Central memory CD8-positive, alpha-beta T cell (primary cell): ENCODE data around the gene CFAP61.
A peak's percentile ranks its signal among the peaks of the same experiment; 100 is the strongest.

ENCODE experiments used
- ATAC-seq: fragments of 150-1000 bp; cut with Tn5 transposase; replicated peaks from 2 replicates; pipeline ENCODE4 v1.10.0; 2022; ENCODE audit warnings: mild to moderate bottlenecking, moderate FRiP score, moderate number of reproducible peaks; ENCODE audit not compliant: poor library complexity, severe bottlenecking; ENCODE audit errors: extremely low read depth
- DNase-seq, 2 donors: peaks; one replicate each; pipeline ENCODE4 v3.0.0; 2021; ENCODE audit warnings: low spot score in 2 of 2
- H3K27ac Mint-ChIP-seq: one replicate; pipeline ENCODE4 v1.8.0; 2022; ENCODE audit warnings: low read depth, mild to moderate bottlenecking, moderate library complexity, mixed read lengths
- H3K27me3 Mint-ChIP-seq: one replicate; pipeline ENCODE4 v1.8.0; 2022; ENCODE audit warnings: mixed read lengths
- H3K36me3 Mint-ChIP-seq: one replicate; pipeline ENCODE4 v1.8.0; 2022; ENCODE audit warnings: mild to moderate bottlenecking, moderate library complexity, mixed read lengths; ENCODE audit not compliant: insufficient read depth
- H3K4me1 Mint-ChIP-seq: one replicate; pipeline ENCODE4 v1.8.0; 2022; ENCODE audit warnings: mixed read lengths
- H3K4me3 Mint-ChIP-seq: one replicate; pipeline ENCODE4 v1.8.0; 2022; ENCODE audit warnings: mild to moderate bottlenecking, moderate library complexity, mixed read lengths
- H3K9me3 Mint-ChIP-seq: one replicate; pipeline ENCODE4 v1.8.0; 2022; ENCODE audit warnings: mixed read lengths

Gene CFAP61

DNA sequence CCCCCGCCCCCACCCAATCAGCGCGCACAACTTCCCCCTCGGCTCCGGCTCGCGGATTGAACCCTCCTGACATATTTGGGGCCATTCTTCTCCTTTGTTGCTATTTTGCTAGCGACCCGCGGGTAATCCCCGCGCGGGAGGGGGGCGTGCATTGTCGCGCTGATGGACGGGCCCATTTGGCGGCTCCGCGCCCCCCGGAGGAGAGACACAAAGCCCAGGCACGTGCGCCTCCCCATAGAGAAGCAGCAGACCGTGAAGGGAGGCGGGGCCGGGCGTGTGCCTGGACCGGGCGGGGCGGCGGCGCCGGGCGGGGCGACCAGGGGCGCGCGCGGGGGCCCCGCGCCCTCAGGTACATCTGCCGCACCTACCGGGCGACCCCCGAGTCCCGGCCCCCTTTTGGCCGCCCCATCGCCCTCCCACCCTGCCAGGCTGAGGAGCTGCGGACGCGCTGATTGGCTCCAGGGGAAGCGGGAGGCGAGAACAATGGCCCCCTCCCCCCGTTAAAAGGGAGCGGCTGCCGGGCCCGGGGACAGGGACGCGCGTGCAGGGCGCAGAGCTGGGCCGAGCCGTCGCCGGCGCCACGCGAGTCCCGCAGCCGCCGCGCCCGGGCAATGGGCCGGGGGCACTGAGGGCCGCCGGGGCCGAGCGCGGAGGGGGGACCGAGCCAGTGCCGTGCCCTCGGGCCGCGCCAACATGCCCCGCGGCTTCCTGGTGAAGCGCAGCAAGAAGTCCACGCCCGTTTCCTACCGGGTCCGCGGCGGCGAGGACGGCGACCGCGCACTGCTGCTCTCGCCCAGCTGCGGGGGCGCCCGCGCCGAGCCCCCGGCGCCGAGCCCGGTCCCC lies 315.5 kb downstream of the CFAP61 start, which contains the start of gene INSM1:
INSM1 (plus strand) TSS at position 530 of the 843 bp plus-strand sequence; CDS start at position 694, 164 bp downstream.
- DNase-seq = no peak
- Mint-ChIP-seq H3K4me3 (peak within 1 kb of the TSS; percentile 43), H3K27ac (no peak within 1 kb of the TSS), H3K9me3 (no peaks in the 10 kb centered on the region), H3K36me3 (peaks cover 1% of the 10 kb centered on the region), H3K4me1 (no peaks in the 10 kb centered on the region), H3K27me3 (peaks cover 71% of the 10 kb centered on the region)
- no peak for ATAC-seq

DNA sequence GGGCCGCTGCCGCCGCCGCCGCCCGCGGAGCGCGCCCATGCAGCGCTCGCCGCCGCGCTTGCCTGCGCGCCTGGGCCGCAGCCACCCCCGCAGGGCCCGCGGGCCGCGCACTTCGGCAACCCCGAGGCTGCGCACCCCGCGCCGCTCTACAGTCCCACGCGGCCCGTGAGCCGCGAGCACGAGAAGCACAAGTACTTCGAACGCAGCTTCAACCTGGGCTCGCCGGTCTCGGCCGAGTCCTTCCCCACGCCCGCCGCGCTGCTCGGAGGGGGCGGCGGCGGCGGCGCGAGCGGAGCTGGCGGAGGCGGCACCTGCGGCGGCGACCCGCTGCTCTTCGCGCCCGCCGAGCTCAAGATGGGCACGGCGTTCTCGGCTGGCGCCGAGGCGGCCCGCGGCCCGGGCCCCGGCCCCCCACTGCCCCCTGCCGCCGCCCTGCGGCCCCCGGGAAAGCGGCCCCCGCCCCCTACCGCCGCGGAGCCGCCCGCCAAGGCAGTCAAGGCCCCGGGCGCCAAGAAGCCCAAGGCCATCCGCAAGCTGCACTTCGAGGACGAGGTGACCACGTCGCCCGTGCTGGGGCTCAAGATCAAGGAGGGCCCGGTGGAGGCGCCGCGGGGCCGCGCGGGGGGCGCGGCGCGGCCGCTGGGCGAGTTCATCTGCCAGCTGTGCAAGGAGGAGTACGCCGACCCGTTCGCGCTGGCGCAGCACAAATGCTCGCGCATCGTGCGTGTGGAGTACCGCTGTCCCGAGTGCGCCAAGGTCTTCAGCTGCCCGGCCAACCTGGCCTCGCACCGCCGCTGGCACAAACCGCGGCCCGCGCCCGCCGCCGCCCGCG lies 316.3 kb downstream of the CFAP61 start:
- Mint-ChIP-seq H3K4me1 (no peaks in the 10 kb centered on the region), H3K9me3 (no peaks in the 10 kb centered on the region), H3K27me3 (peaks cover 71% of the 10 kb centered on the region), H3K27ac (no peak overlapping the region), H3K4me3 (no peak overlapping the region), H3K36me3 (no peaks in the 10 kb centered on the region)
- no peak for ATAC-seq
- DNase-seq = no peak

DNA sequence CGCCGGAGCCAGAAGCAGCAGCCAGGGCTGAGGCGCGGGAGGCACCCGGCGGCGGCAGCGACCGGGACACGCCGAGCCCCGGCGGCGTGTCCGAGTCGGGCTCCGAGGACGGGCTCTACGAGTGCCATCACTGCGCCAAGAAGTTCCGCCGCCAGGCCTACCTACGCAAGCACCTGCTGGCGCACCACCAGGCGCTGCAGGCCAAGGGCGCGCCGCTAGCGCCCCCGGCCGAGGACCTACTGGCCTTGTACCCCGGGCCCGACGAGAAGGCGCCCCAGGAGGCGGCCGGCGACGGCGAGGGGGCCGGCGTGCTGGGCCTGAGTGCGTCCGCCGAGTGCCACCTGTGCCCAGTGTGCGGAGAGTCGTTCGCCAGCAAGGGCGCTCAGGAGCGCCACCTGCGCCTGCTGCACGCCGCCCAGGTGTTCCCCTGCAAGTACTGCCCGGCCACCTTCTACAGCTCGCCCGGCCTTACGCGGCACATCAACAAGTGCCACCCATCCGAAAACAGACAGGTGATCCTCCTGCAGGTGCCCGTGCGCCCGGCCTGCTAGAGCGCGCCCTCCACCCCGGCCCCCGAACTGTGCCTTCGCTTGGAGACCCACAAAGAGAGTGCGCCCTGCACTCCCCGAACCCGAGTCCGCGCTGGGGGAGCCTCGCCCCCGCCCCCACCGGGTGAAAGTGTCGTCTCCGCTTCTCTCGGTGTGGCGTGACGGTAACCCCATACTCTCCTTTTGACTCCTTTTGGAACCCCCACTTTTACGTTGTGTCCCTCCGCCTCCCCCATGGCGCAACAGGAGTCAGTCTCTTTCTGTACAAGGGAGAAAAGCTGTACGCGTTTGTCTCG lies 317.1 kb downstream of the CFAP61 start:
- H3K36me3 Mint-ChIP-seq = no peaks in the 10 kb centered on the region
- ATAC-seq = no peak
- no peak overlapping the region for H3K27ac Mint-ChIP-seq
- H3K27me3 Mint-ChIP-seq = peaks cover 74% of the 10 kb centered on the region
- H3K4me3 Mint-ChIP-seq = peak overlapping the region; percentile 60
- no peaks in the 10 kb centered on the region for H3K4me1 Mint-ChIP-seq
- DNase-seq = no peak
- no peaks in the 10 kb centered on the region for H3K9me3 Mint-ChIP-seq

DNA sequence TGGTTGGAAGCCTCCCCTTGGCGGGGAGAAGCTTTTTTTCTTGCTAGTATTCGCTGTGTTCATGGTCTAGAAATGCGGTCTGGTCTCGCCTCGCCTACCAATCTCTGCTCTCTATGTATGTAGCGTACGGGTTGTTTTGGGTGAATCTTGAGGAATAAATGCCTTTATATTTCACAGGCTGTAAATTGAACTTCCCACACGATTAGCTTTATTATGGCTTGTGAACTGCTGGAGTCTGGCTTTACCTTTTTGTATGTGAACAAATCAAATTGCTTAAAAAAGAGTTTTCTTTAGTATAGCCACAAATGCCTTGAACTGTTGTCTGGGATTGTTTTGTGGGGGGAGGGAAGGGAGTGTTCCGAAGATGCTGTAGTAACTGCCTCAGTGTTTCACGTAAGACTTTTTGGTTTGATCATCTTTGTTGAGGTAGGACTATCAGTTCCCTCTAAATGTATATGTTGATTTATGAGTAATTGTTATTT lies 317.8 kb downstream of the CFAP61 start:
- no peaks in the 10 kb centered on the region for H3K4me1 Mint-ChIP-seq
- H3K27ac Mint-ChIP-seq = no peak overlapping the region

DNA sequence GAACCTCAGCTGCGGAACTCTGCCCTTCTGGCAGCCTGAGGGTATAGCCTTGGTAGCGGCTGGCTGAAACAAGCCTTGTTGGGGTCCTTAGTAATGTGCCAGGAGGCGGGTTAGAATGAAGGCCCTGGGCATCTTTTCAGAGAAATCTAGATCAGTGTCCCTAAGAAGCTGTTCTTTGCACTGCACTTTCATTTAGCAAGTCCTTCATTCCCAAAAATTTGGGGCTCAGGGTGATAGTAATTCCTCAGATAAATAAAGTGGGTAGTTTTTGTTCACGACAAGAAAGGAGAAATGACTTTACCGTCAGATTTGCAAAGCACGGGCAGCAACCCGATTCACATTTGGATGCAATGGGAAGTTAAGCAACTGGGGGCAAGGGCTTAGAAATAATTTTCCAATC lies 318.8 kb downstream of the CFAP61 start:
- DNase-seq (no peak), ATAC-seq (no peak)
- peaks cover 1% of the 10 kb centered on the region for H3K36me3 Mint-ChIP-seq
- no peaks in the 10 kb centered on the region for H3K9me3 Mint-ChIP-seq
- H3K27ac Mint-ChIP-seq = no peak overlapping the region
- H3K4me3 Mint-ChIP-seq = no peak overlapping the region
- no peaks in the 10 kb centered on the region for H3K4me1 Mint-ChIP-seq
- H3K27me3 Mint-ChIP-seq = peaks cover 74% of the 10 kb centered on the region

More for the DNA sequence above, 317.8 kb downstream of the CFAP61 start:
- H3K36me3 Mint-ChIP-seq = peaks cover 1% of the 10 kb centered on the region
- no peak for DNase-seq
- H3K4me3 Mint-ChIP-seq = peak overlapping the region; percentile 60
- H3K27me3 Mint-ChIP-seq = peaks cover 74% of the 10 kb centered on the region
- H3K9me3 Mint-ChIP-seq = no peaks in the 10 kb centered on the region
- no peak for ATAC-seq

DNA sequence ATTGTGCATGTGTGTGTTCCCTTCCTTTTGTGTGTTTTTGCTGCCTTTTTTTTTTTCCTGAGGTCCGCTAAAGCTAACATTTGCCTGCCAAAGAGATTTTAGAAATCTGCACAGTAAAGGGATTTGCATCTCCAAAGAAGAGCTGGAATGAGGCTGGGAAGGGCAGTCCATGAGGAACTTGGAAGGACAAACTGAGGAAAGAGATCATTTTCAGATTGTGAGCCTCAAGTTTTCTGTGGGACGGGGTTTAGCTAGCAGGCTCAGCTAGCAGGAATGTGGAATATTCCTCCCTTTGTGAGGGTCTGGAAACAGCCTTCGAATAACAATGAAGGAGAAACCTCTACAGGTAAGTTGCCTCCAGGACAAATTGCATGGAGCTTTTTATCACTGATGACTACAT lies 319.3 kb downstream of the CFAP61 start:
- Mint-ChIP-seq H3K9me3 (no peaks in the 10 kb centered on the region), H3K36me3 (peaks cover 1% of the 10 kb centered on the region), H3K27me3 (peaks cover 71% of the 10 kb centered on the region), H3K4me3 (no peak overlapping the region), H3K4me1 (no peaks in the 10 kb centered on the region), H3K27ac (no peak overlapping the region)
- DNase-seq (no peak), ATAC-seq (no peak)

DNA sequence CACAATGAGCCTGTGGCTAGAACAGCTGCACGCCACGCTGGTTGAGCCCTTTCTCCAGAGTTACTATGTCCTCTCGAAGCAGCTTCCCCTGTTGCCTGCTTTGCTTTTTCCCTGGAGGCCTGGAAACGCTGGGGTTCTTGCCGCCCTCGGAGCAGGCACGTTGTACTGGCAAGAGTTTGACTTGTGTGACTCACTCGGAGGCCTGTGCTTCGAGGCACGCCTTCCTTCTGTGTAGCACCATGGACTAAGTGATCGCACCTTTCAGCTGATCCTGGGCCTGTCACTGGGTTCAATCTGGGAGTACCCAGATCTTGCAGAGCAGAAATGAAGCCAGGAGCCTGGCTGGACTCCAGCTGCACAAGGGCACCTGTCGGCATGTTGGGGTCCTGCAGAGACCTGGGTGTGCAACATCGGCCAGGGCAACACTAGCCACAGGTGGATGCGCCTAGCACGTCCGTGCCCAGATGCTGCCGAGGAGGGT lies 320.8 kb downstream of the CFAP61 start:
- Mint-ChIP-seq H3K36me3 (peaks cover 1% of the 10 kb centered on the region), H3K4me1 (no peaks in the 10 kb centered on the region), H3K27me3 (peaks cover 70% of the 10 kb centered on the region), H3K9me3 (no peaks in the 10 kb centered on the region), H3K27ac (no peak overlapping the region), H3K4me3 (no peak overlapping the region)
- DNase-seq = no peak
- ATAC-seq = no peak

DNA sequence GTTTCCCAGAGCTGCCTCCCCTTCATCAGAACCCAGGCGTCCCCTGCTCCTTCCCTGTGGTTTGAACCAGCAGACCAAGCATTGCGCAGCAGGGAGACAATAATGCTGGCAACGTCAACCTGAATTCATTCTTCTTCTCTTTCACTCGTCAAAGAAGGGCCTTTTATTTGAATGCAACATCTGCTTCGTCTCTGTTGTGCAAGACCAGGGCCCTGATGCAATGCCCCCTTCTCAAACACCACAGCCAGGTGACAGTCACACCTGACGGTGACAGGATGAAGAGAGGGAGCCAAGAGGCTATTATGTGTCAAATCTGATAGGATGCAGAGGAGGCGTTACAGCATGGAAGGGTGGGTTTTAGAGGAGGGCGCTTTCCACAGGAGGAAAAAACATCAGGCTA lies 323.5 kb downstream of the CFAP61 start:
- Mint-ChIP-seq H3K27me3 (peaks cover 71% of the 10 kb centered on the region), H3K9me3 (no peaks in the 10 kb centered on the region), H3K4me3 (no peak overlapping the region), H3K27ac (no peak overlapping the region), H3K36me3 (peaks cover 3% of the 10 kb centered on the region), H3K4me1 (no peaks in the 10 kb centered on the region)
- DNase-seq (no peak), ATAC-seq (no peak)

DNA sequence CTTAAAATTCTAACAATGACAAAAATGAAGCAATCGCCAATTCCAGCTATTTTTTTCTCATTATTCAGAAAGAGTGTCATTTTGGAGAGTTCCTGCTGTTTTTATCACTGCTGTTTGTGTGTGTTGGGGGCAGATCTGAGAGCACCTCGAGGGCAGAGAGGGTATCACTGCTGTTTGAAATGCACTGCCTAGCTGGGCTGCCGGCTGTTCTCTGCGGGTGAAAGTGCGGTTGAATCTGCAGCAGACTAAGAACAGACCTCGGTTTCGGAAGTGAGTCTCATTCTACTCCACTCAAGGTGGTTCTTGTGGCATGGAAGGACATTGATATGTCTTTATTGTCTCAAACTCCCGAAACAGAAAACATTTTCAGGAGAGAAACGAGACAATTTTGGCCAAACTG lies 333.9 kb downstream of the CFAP61 start:
- no peak overlapping the region for H3K27ac Mint-ChIP-seq
- no peaks in the 10 kb centered on the region for H3K9me3 Mint-ChIP-seq
- H3K27me3 Mint-ChIP-seq = peaks cover 11% of the 10 kb centered on the region
- no peak overlapping the region for H3K4me3 Mint-ChIP-seq
- no peak for ATAC-seq
- no peak for DNase-seq
- H3K4me1 Mint-ChIP-seq = no peaks in the 10 kb centered on the region
- peaks cover 8% of the 10 kb centered on the region for H3K36me3 Mint-ChIP-seq

DNA sequence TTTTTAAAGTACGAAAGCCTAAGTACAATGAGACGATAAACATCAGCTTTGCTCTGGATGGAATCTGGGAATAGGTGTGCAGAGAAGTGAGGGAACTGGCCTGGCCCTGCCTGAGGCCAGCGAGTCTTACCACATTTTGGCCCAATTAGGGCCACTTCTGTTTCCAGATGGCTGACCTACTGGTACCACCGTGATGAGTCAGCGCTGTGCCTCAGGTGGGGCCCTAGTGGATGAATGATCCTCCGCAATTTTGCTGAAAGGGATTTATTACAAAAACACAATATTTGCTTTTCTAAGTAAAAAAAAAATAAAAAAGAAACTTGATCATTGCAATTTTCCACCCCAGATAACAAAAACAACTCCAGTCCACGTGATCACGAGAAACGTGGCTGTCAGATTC lies 338.1 kb downstream of the CFAP61 start:
- H3K27me3 Mint-ChIP-seq = no peaks in the 10 kb centered on the region
- DNase-seq (no peak), ATAC-seq (no peak)
- peaks cover 18% of the 10 kb centered on the region for H3K36me3 Mint-ChIP-seq
- no peak overlapping the region for H3K27ac Mint-ChIP-seq
- H3K4me3 Mint-ChIP-seq = no peak overlapping the region
- no peaks in the 10 kb centered on the region for H3K4me1 Mint-ChIP-seq
- H3K9me3 Mint-ChIP-seq = no peaks in the 10 kb centered on the region

DNA sequence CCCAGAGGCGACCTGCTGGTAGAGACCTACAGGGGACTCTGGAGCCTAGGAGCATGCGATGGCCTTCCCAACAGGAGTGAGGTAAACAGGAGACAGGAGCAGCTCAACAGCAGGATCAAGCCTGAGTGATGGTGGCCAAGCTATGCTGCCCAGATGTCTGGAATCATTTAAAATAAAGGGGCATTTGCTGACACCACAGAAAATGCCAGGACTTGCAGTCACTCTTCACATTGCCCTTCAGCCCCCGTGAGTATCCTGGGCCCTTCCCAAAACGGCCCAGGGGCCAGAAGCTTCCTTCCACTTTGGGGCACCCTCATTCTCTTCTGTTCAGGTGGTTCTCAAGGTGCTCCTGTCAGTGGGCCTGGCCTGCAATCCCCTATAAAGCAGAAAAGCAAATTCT lies 338.8 kb downstream of the CFAP61 start:
- Mint-ChIP-seq H3K27ac (no peak overlapping the region), H3K36me3 (peaks cover 18% of the 10 kb centered on the region), H3K4me1 (no peaks in the 10 kb centered on the region), H3K27me3 (no peaks in the 10 kb centered on the region), H3K9me3 (no peaks in the 10 kb centered on the region), H3K4me3 (no peak overlapping the region)
- DNase-seq = no peak
- no peak for ATAC-seq

DNA sequence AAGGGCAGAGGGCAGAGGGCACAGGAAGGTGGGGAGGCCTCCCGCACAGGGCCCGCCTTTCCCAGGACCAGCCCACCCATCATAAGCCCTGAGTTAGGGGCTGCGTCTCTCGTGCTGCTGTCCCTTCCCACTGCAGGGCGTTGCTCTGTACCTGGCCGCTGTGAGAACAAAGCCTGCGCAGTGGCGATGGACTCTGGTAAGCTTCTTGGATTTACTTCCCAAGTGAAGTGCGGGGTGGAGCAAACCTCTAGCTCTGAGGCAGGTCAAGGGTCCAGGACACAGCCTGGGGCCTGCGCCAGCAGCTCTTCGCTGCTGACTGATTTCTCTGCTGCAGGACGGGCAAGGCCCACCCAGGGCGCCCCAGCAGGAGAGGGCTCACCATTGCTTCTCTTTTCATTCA lies 339.4 kb downstream of the CFAP61 start:
- H3K4me1 Mint-ChIP-seq = no peaks in the 10 kb centered on the region
- H3K27me3 Mint-ChIP-seq = no peaks in the 10 kb centered on the region
- no peaks in the 10 kb centered on the region for H3K9me3 Mint-ChIP-seq
- no peak for DNase-seq
- H3K36me3 Mint-ChIP-seq = peaks cover 18% of the 10 kb centered on the region
- no peak overlapping the region for H3K27ac Mint-ChIP-seq
- no peak overlapping the region for H3K4me3 Mint-ChIP-seq
- no peak for ATAC-seq
